Mesenchymal stem cell (in vitro differentiated cells and primary cell): ENCODE results near the gene SERPINB6.
"Not testable (repeated sequence)": the region's sequence is repeated elsewhere in the genome, so short reads cannot be mapped to it uniquely, and the experiment has no call there.

Experiments used
- DNase-seq: peaks from one replicate; pipeline ENCODE4 v3.0.0-alpha.2; 2013
- H2AFZ ChIP-seq: one replicate; pipeline ENCODE4 v1.6.1; 2013; ENCODE audit warnings: low read depth, mild to moderate bottlenecking, control low read depth, inconsistent platforms, low read length, moderate library complexity
- H2AK5ac ChIP-seq: 2 replicates; pipeline ENCODE4 v1.6.1; 2013; ENCODE audit warnings: low read length, moderate library complexity, mild to moderate bottlenecking, inconsistent platforms; ENCODE audit not compliant: severe bottlenecking
- H2BK120ac ChIP-seq: one replicate; pipeline ENCODE4 v1.6.1; 2013; ENCODE audit warnings: low read depth, mild to moderate bottlenecking, inconsistent platforms, low read length, moderate library complexity
- H2BK12ac ChIP-seq, 2 experiments: one replicate each; pipeline ENCODE4 v1.6.1; 2013; ENCODE audit warnings: inconsistent platforms in 2 of 2, low read length in 2 of 2, mild to moderate bottlenecking in 2 of 2, moderate library complexity in 2 of 2, control low read depth in 1 of 2
- H2BK15ac ChIP-seq: one replicate; pipeline ENCODE4 v1.6.1; 2013; ENCODE audit warnings: mild to moderate bottlenecking, low read depth, inconsistent platforms; ENCODE audit not compliant: poor library complexity, severe bottlenecking
- H2BK5ac ChIP-seq: 2 replicates; pipeline ENCODE4 v1.6.1; 2013; ENCODE audit warnings: low read depth, mild to moderate bottlenecking, low read length, control low read depth, inconsistent platforms; ENCODE audit not compliant: poor library complexity, severe bottlenecking
- H3K14ac ChIP-seq, 2 experiments: one replicate each; pipeline ENCODE4 v1.6.1; 2013; ENCODE audit warnings: inconsistent platforms in 2 of 2, low read length in 2 of 2, control low read depth in 1 of 2, mild to moderate bottlenecking in 1 of 2, moderate library complexity in 1 of 2
- H3K18ac ChIP-seq, 2 experiments: one replicate each; pipeline ENCODE4 v1.6.1; 2013; ENCODE audit warnings: inconsistent platforms in 2 of 2, low read length in 2 of 2, control low read depth in 1 of 2, low read depth in 1 of 2, mild to moderate bottlenecking in 1 of 2
- H3K23ac ChIP-seq, 2 experiments: one replicate each; pipeline ENCODE4 v1.6.1; 2013; ENCODE audit warnings: inconsistent platforms in 2 of 2, low read length in 2 of 2, mild to moderate bottlenecking in 2 of 2, moderate library complexity in 2 of 2, control low read depth in 1 of 2
- H3K27ac ChIP-seq: 2 replicates; pipeline ENCODE4 v1.5.1; 2013; ENCODE audit warnings: mild to moderate bottlenecking, moderate library complexity, low read length, control low read depth, inconsistent platforms; ENCODE audit not compliant: poor library complexity, severe bottlenecking
- H3K27me3 ChIP-seq, 2 experiments: 2 replicates each; pipeline versions ENCODE4 v1.6.1 to v1.7.0; 2013; ENCODE audit warnings: low read length in 2 of 2, mild to moderate bottlenecking in 2 of 2, moderate library complexity in 2 of 2, control low read depth in 1 of 2, inconsistent platforms in 1 of 2; ENCODE audit not compliant: control insufficient read depth in 1 of 2, insufficient read depth in 1 of 2
- H3K36me3 ChIP-seq, 2 experiments: 2 replicates each; pipeline versions ENCODE4 v1.6.1 to v1.7.0; 2013; ENCODE audit warnings: low read length in 2 of 2, control low read depth in 1 of 2, inconsistent platforms in 1 of 2, low read depth in 1 of 2, mild to moderate bottlenecking in 1 of 2; ENCODE audit not compliant: insufficient read depth in 2 of 2, control insufficient read depth in 1 of 2
- H3K4ac ChIP-seq, 2 experiments: one replicate each; pipeline ENCODE4 v1.6.1; 2013; ENCODE audit warnings: inconsistent platforms in 2 of 2, low read length in 2 of 2, mild to moderate bottlenecking in 2 of 2, moderate library complexity in 2 of 2, control low read depth in 1 of 2, low read depth in 1 of 2
- H3K4me1 ChIP-seq: 2 replicates; pipeline ENCODE4 v1.6.1; 2013; ENCODE audit warnings: low read depth, low read length, control low read depth; ENCODE audit not compliant: control insufficient read depth, insufficient read depth
- H3K4me2 ChIP-seq: 2 replicates; pipeline ENCODE4 v1.6.1; 2013; ENCODE audit warnings: low read length, mild to moderate bottlenecking, inconsistent platforms; ENCODE audit not compliant: poor library complexity, severe bottlenecking
- H3K4me3 ChIP-seq, 2 experiments: 2 replicates each; pipeline versions ENCODE4 v1.5.1 to v1.7.0; 2013; ENCODE audit warnings: low read length in 2 of 2, mild to moderate bottlenecking in 2 of 2, control low read depth in 1 of 2, low read depth in 1 of 2; ENCODE audit not compliant: insufficient read depth in 1 of 2
- H3K79me1 ChIP-seq: replicated peaks from 2 replicates; pipeline ENCODE4 v1.6.1; 2013; ENCODE audit warnings: mild to moderate bottlenecking, control low read depth, low read length, inconsistent platforms; ENCODE audit not compliant: poor library complexity, severe bottlenecking
- H3K9ac ChIP-seq: 2 replicates; pipeline ENCODE4 v1.7.0; 2013; ENCODE audit warnings: mild to moderate bottlenecking, low read length, moderate library complexity
- H3K9me3 ChIP-seq: 2 replicates; pipeline ENCODE4 v1.7.0; 2013; ENCODE audit warnings: mild to moderate bottlenecking, low read length; ENCODE audit not compliant: control insufficient read depth
- H4K8ac ChIP-seq: one replicate; pipeline ENCODE4 v1.6.1; 2013; ENCODE audit warnings: inconsistent platforms, mild to moderate bottlenecking, low read length, moderate library complexity
- H4K91ac ChIP-seq: one replicate; pipeline ENCODE4 v1.6.1; 2013; ENCODE audit warnings: mild to moderate bottlenecking, low read length, inconsistent platforms
- WGBS: methylation state at CpG from one replicate; pipeline ENCODE4 v1.1.7; 2013; ENCODE audit warnings: mixed read lengths; 5-methylcytosine and 5-hydroxymethylcytosine counted together

SERPINB6 gene

GRCh38 chr6:2976571-2977085, 5.3 kb upstream of the SERPINB6 start:
- Histone ChIP-seq H2AFZ (no peak overlapping the region), H2BK5ac (no peak overlapping the region), H3K9ac (peak overlapping the region; percentile 68), H3K27me3 (no peaks in the 10 kb centered on the region), H2BK12ac (no peak overlapping the region), H3K23ac (no peak overlapping the region), H3K27ac (peak overlapping the region; percentile 56), H3K79me1 (no peaks in the 10 kb centered on the region), H3K36me3 (no peaks in the 10 kb centered on the region), H2BK120ac (no peak overlapping the region), H3K18ac (peak overlapping the region in 1 of 2 experiments; percentile 14), H3K4me3 (no peak overlapping the region), H3K4me1 (peaks cover 5% of the 10 kb centered on the region), H3K14ac (no peak overlapping the region), H4K91ac (no peak overlapping the region), H3K9me3 (no peaks in the 10 kb centered on the region), H4K8ac (no peak overlapping the region), H2BK15ac (no peak overlapping the region), H3K4me2 (no peak overlapping the region), H3K4ac (no peak overlapping the region), H2AK5ac (no peak overlapping the region)
- DNase-seq: peak; percentile 61
- 32% methylated on average over 6 of the region's 7 CpGs for WGBS

GRCh38 chr6:2976060-2976459, 4.7 kb upstream of the SERPINB6 start:
- H3K27me3 ChIP-seq: no peaks in the 10 kb centered on the region
- H3K79me1 ChIP-seq: no peaks in the 10 kb centered on the region
- H3K4me2 ChIP-seq: no peak overlapping the region
- no peak overlapping the region for H4K8ac ChIP-seq
- no peak overlapping the region for H2BK12ac ChIP-seq
- H3K27ac ChIP-seq: no peak overlapping the region
- no peak for DNase-seq
- H3K14ac ChIP-seq: no peak overlapping the region
- no peak overlapping the region for H2BK120ac ChIP-seq
- H2BK5ac ChIP-seq: no peak overlapping the region
- H2BK15ac ChIP-seq: no peak overlapping the region
- H3K18ac ChIP-seq: no peak overlapping the region
- no peaks in the 10 kb centered on the region for H3K36me3 ChIP-seq
- no peaks in the 10 kb centered on the region for H3K9me3 ChIP-seq
- WGBS: 98% methylated on average over 3 of the region's 5 CpGs
- no peak overlapping the region for H2AFZ ChIP-seq
- H3K9ac ChIP-seq: peak overlapping the region; percentile 68
- no peak overlapping the region for H3K4me3 ChIP-seq
- H4K91ac ChIP-seq: no peak overlapping the region
- peaks cover 5% of the 10 kb centered on the region for H3K4me1 ChIP-seq
- no peak overlapping the region for H3K4ac ChIP-seq
- H2AK5ac ChIP-seq: no peak overlapping the region
- H3K23ac ChIP-seq: no peak overlapping the region

- 100% methylated on average over 5 of the region's 5 CpGs for WGBS
- no peak overlapping the region for H2BK12ac ChIP-seq
- no peak overlapping the region for H2AK5ac ChIP-seq
- peaks cover under 1% of the 10 kb centered on the region for H3K79me1 ChIP-seq
- H3K27me3 ChIP-seq: no peaks in the 10 kb centered on the region
- no peak overlapping the region for H3K27ac ChIP-seq
- no peak for DNase-seq
- no peak overlapping the region for H2BK120ac ChIP-seq
- H3K4ac ChIP-seq: no peak overlapping the region
- no peak overlapping the region for H3K18ac ChIP-seq
- H2AFZ ChIP-seq: no peak overlapping the region
- no peak overlapping the region for H3K4me2 ChIP-seq
- H4K91ac ChIP-seq: no peak overlapping the region
- no peak overlapping the region for H3K4me3 ChIP-seq
- H3K4me1 ChIP-seq: peaks cover 12% of the 10 kb centered on the region
- no peak overlapping the region for H2BK5ac ChIP-seq
- H3K36me3 ChIP-seq: no peaks in the 10 kb centered on the region
- H3K9me3 ChIP-seq: no peaks in the 10 kb centered on the region
- H2BK15ac ChIP-seq: peak overlapping the region; percentile 52
- no peak overlapping the region for H3K23ac ChIP-seq
- H3K14ac ChIP-seq: no peak overlapping the region
- no peak overlapping the region for H3K9ac ChIP-seq
- no peak overlapping the region for H4K8ac ChIP-seq
Observed at GRCh38 chr6:2973676-2974075, 2.3 kb upstream of the SERPINB6 start.

- not testable (repeated sequence) for H3K27me3 ChIP-seq, H3K9ac ChIP-seq, H2BK5ac ChIP-seq, H2BK12ac ChIP-seq, H3K14ac ChIP-seq, H3K36me3 ChIP-seq, H4K91ac ChIP-seq, H3K18ac ChIP-seq, H3K79me1 ChIP-seq, H3K9me3 ChIP-seq, H2AFZ ChIP-seq, H2BK120ac ChIP-seq, H3K4me2 ChIP-seq, H2BK15ac ChIP-seq, H3K4ac ChIP-seq, H4K8ac ChIP-seq, DNase-seq, H2AK5ac ChIP-seq, H3K27ac ChIP-seq, H3K23ac ChIP-seq, H3K4me3 ChIP-seq
- 93% methylated on average over 3 of the region's 6 CpGs for WGBS
- peaks cover 12% of the 10 kb centered on the region for H3K4me1 ChIP-seq
Observed at GRCh38 chr6:2973180-2973579, 1.8 kb upstream of the SERPINB6 start.
